ENCODE data around the gene SATB2. TPM values are rescaled to one million over a fixed set of nuclear protein-coding genes. Genes with fewer than 3 reads are reported as not detected.

SATB2 gene
- total RNA-seq, 1 donor from 2014 or later, result 4.0 TPM

DNA sequence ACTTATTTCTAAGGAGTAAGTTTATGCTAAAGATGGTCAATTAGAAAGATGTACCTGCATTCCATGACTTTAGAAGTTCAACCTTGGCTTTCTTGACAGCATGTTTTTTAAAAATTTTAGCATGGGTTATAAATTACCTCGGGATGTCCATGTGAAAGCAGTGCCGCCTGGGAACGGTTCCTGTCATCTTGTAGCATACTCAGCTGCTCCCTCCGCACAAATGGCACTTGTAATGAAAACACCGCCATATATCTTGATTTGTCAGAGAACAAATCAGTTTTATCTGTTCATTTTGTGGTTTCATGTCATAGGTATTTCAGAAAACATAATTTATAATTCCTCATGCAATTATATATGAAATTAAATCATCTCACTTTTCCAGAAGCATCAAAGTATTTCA is 38.3 kb downstream of the SATB2 start:
- no peak for DNase-seq (ENCODE audit: low spot score in 2 of 2, unreplicated experiment in 2 of 2)
- no peak overlapping the region for H3K4me3 Mint-ChIP-seq
- no peak for TF ChIP-seq CTCF (IDR thresholded peaks at IDR 0.05; ENCODE audit: unreplicated experiment)
- H3K9me3 Mint-ChIP-seq, result no peaks in the 10 kb centered on the region
- no peaks in the 10 kb centered on the region for H3K36me3 Mint-ChIP-seq
- H3K4me1 Mint-ChIP-seq, result peaks cover 16% of the 10 kb centered on the region
- H3K27me3 Mint-ChIP-seq (ENCODE audit: low read depth), result peaks cover 44% of the 10 kb centered on the region
- no peak overlapping the region for H3K27ac Mint-ChIP-seq

GRCh38 chr2:199414465-199414864 is 43.3 kb downstream of the SATB2 start:
- Mint-ChIP-seq H3K4me1 (peaks cover 24% of the 10 kb centered on the region), H3K4me3 (no peak overlapping the region), H3K27me3 (ENCODE audit: low read depth) (peaks cover 35% of the 10 kb centered on the region), H3K36me3 (no peaks in the 10 kb centered on the region), H3K27ac (no peak overlapping the region), H3K9me3 (no peaks in the 10 kb centered on the region)
- TF ChIP-seq CTCF (IDR thresholded peaks at IDR 0.05; ENCODE audit: unreplicated experiment), result no peak
- DNase-seq (ENCODE audit: low spot score in 2 of 2, unreplicated experiment in 2 of 2), result no peak

DNA sequence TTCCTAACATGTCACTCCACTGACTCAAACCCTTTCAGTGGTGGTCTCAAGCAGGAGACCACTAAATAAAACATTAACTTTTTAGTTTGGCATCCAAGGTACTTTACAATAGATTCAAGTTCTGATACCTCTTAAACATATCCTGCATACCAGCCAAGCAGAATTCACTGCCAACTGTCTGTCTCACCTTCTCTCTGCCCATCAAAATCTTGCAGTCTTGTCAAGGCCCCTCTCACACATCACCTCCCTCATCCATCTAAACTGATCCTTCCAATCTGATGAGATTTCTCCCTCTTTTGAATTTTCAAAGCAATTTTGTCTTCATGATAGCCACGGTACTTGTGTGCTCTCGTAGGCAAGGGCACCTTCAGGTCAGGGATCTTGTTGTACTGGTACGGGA is 43.7 kb downstream of the SATB2 start:
- peaks cover 35% of the 10 kb centered on the region for H3K27me3 Mint-ChIP-seq (ENCODE audit: low read depth)
- no peak for TF ChIP-seq CTCF (IDR thresholded peaks at IDR 0.05; ENCODE audit: unreplicated experiment)
- H3K36me3 Mint-ChIP-seq, result no peaks in the 10 kb centered on the region
- H3K4me3 Mint-ChIP-seq, result no peak overlapping the region
- H3K27ac Mint-ChIP-seq, result no peak overlapping the region
- DNase-seq (ENCODE audit: low spot score in 2 of 2, unreplicated experiment in 2 of 2), result no peak
- peaks cover 20% of the 10 kb centered on the region for H3K4me1 Mint-ChIP-seq
- no peaks in the 10 kb centered on the region for H3K9me3 Mint-ChIP-seq

DNA sequence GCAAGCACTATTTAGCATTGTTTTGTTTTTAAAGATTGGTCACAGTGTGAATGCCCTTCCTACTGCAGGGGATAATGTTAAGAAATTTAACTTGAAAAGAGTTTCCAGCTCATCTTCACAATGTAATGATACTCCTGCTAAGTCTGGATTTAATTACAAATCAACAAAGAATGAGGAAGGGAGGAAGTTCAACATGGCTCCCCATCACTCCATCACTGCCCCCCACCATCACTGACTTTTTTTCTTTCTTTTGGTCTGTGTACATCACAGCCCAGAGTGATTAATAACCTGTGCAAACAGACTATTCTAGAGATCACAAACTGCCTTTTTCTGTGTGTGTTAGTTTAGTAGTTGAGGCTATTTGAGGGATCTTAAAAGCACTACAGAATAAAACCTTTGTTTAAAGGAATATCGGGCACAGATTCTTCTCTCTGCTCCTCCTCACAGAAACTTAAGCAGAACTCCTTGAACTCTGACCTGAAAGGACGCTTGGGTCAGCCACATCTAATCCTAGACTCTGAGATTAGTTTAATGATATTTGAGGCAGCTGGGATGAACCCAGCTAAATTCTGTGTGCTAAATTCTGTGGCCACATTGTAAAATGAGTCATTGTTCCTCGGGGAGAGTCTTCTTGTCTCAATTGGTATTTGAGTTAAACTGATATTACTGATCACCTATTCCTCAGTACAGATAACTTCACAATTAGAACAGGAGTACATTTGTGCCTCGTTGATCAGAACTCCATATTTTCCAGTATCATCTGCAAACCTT is 47.8 kb downstream of the SATB2 start:
- no peak for TF ChIP-seq CTCF (IDR thresholded peaks at IDR 0.05; ENCODE audit: unreplicated experiment)
- H3K9me3 Mint-ChIP-seq, result no peaks in the 10 kb centered on the region

DNA sequence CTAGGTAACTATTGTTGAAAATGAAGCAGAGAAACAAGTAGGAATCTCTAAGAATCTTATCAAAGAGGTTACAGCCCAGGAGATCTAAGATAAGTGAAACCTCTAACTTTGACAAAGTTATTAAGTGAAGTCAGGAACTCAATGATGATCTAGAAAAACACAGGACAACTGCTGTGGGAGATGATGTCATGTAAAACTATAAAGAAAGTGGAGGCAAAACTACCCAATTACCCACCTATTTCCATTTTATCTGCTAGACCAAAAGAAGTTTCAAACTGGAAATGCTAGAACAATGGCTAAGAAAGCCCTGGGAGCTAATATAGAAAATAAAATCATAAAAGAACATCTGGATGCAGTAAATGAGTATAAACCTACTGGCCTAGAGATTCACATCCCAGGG is 50.3 kb downstream of the SATB2 start:
- DNase-seq (ENCODE audit: low spot score in 2 of 2, unreplicated experiment in 2 of 2), result no peak
- no peak for TF ChIP-seq CTCF (IDR thresholded peaks at IDR 0.05; ENCODE audit: unreplicated experiment)
- no peaks in the 10 kb centered on the region for H3K9me3 Mint-ChIP-seq
- peaks cover 13% of the 10 kb centered on the region for H3K4me1 Mint-ChIP-seq
- H3K4me3 Mint-ChIP-seq, result no peak overlapping the region
- peaks cover 7% of the 10 kb centered on the region for H3K27me3 Mint-ChIP-seq (ENCODE audit: low read depth)
- H3K27ac Mint-ChIP-seq, result no peak overlapping the region
- H3K36me3 Mint-ChIP-seq, result no peaks in the 10 kb centered on the region

More for the DNA sequence above, 47.8 kb downstream of the SATB2 start:
- Mint-ChIP-seq H3K36me3 (no peaks in the 10 kb centered on the region), H3K4me1 (peaks cover 18% of the 10 kb centered on the region), H3K27me3 (ENCODE audit: low read depth) (peaks cover 19% of the 10 kb centered on the region), H3K27ac (no peak overlapping the region), H3K4me3 (no peak overlapping the region)
- DNase-seq (ENCODE audit: low spot score in 2 of 2, unreplicated experiment in 2 of 2), result no peak

Measured in mesothelial cell of epicardium (in vitro differentiated cells).